ENCODE data around the gene IP6K1.
"Not testable (repeated sequence)": the region's sequence is repeated elsewhere in the genome, so short reads cannot be mapped to it uniquely, and the experiment has no call there.

Gene IP6K1

GRCh38 chr3:49793486-49794085 lies 7.2 kb upstream of the IP6K1 start:
- no peak for DNase-seq

GRCh38 chr3:49792371-49793150 lies 6.2 kb upstream of the IP6K1 start:
- no peak for DNase-seq

GRCh38 chr3:49791571-49791970 lies 5.2 kb upstream of the IP6K1 start:
- no peak for DNase-seq

GRCh38 chr3:49790626-49791411 lies 4.5 kb upstream of the IP6K1 start:
- DNase-seq: no peak

- DNase-seq: no peak
Measured at GRCh38 chr3:49788056-49788455, 1.7 kb upstream of the IP6K1 start.

GRCh38 chr3:49787536-49787935 lies 1.2 kb upstream of the IP6K1 start:
- no peak for DNase-seq

GRCh38 chr3:49787182-49787464 lies 781 bp upstream of the IP6K1 start:
- no peak for DNase-seq

GRCh38 chr3:49785565-49786356 lies 581 bp downstream of the IP6K1 start:
- DNase-seq: no peak

- DNase-seq: not testable (repeated sequence)
Measured at GRCh38 chr3:49782277-49782676, 4.1 kb downstream of the IP6K1 start.

- no peak for DNase-seq
Measured at GRCh38 chr3:49781415-49782199, 4.7 kb downstream of the IP6K1 start.

GRCh38 chr3:49780975-49781365 lies 5.4 kb downstream of the IP6K1 start:
- DNase-seq: not testable (repeated sequence)

- DNase-seq: no peak
Measured at GRCh38 chr3:49780080-49780974, 6.0 kb downstream of the IP6K1 start.

GRCh38 chr3:49779358-49780079 lies 6.8 kb downstream of the IP6K1 start:
- DNase-seq: no peak

GRCh38 chr3:49776101-49776500 lies 10.2 kb downstream of the IP6K1 start:
- DNase-seq: not testable (repeated sequence)

- DNase-seq: no peak
Measured at GRCh38 chr3:49775538-49775937, 10.8 kb downstream of the IP6K1 start.

GRCh38 chr3:49772703-49773102 lies 13.6 kb downstream of the IP6K1 start:
- no peak for DNase-seq

GRCh38 chr3:49771340-49771938 lies 14.9 kb downstream of the IP6K1 start:
- no peak for DNase-seq

- DNase-seq: no peak
Measured at GRCh38 chr3:49769926-49770325, 16.4 kb downstream of the IP6K1 start.

GRCh38 chr3:49769286-49769915 lies 16.9 kb downstream of the IP6K1 start:
- DNase-seq: no peak

GRCh38 chr3:49763981-49764380 lies 22.4 kb downstream of the IP6K1 start:
- no peak for DNase-seq

Data from COR-L47 (cell line).